KMS-11 (cell line): ENCODE measurements around the gene NDUFAF5.

Experiments used
- H2AFZ ChIP-seq: fragments of 200-600 bp; sonication (generic); 2 replicates; pipeline ENCODE4 v1.6.1; 2016; ENCODE audit warnings: antibody characterized with exemption, mixed run types, low read depth
- H3K27ac ChIP-seq: fragments of 200-600 bp; sonication (generic); 2 replicates; pipeline ENCODE4 v1.6.1; 2016; ENCODE audit warnings: mild to moderate bottlenecking, mixed run types
- H3K27me3 ChIP-seq: fragments of 200-600 bp; sonication (generic); 2 replicates; pipeline ENCODE4 v1.6.1; 2017; ENCODE audit warnings: mild to moderate bottlenecking, low read depth, mixed run types, moderate library complexity; ENCODE audit not compliant: insufficient read depth
- H3K36me3 ChIP-seq: fragments of 200-600 bp; sonication (generic); 2 replicates; pipeline ENCODE4 v1.6.1; 2017; ENCODE audit warnings: mild to moderate bottlenecking, mixed run types; ENCODE audit not compliant: insufficient read depth
- H3K4me1 ChIP-seq: fragments of 200-600 bp; sonication (generic); 2 replicates; pipeline ENCODE4 v1.6.1; 2016; ENCODE audit warnings: mild to moderate bottlenecking, low read depth, mixed run types; ENCODE audit not compliant: poor library complexity, severe bottlenecking
- H3K4me2 ChIP-seq: fragments of 200-600 bp; sonication (generic); 2 replicates; pipeline ENCODE4 v1.7.0; 2016; ENCODE audit warnings: mild to moderate bottlenecking, mixed run types
- H3K4me3 ChIP-seq: fragments of 200-600 bp; sonication (generic); IDR thresholded peaks from 2 replicates; pipeline ENCODE4 v1.6.1; 2017; ENCODE audit warnings: low read depth, low read length, mixed read lengths; ENCODE audit not compliant: insufficient read depth
- H3K79me2 ChIP-seq: fragments of 200-600 bp; sonication (generic); 2 replicates; pipeline ENCODE4 v1.6.1; 2016; ENCODE audit warnings: low read depth, mixed run types; ENCODE audit not compliant: insufficient read depth
- H3K9ac ChIP-seq: fragments of 200-600 bp; sonication (generic); 2 replicates; pipeline ENCODE4 v1.6.1; 2016; ENCODE audit warnings: mild to moderate bottlenecking, mixed run types
- H4K20me1 ChIP-seq: fragments of 200-600 bp; sonication (generic); 2 replicates; pipeline ENCODE4 v1.6.1; 2016; ENCODE audit warnings: mild to moderate bottlenecking, mixed run types; ENCODE audit not compliant: insufficient read depth
- CTCF ChIP-seq: fragments of 200-600 bp; sonication (generic); conservative IDR thresholded peaks from 2 replicates; pipeline ENCODE4 v1.6.1; 2017; ENCODE audit warnings: low read depth, mild to moderate bottlenecking, antibody characterized with exemption, low read length, moderate library complexity, mixed read lengths

Gene NDUFAF5

DNA sequence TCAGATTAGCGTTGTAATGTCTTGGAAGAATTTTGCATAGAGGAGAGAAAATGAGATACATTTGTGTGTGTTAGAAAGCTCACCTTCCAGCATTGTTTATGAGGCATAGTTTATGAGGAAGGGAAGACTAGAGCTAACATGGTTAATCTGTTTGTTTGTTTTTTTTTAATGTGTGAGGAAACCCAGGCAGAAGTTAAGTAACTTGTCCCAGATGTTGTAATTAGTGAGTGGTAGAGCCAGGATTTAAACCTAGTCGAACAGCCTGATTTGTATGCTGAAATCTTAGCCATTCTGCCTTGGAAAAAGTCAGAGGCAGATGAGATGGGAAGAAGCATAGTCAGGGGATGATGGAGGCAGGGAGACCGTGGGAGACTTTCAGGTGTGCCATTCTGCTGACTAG lies 29.1 kb downstream of the NDUFAF5 start:
- H3K27me3 ChIP-seq: no peaks in the 10 kb centered on the region
- no peak overlapping the region for H3K27ac ChIP-seq
- no peaks in the 10 kb centered on the region for H3K79me2 ChIP-seq
- peaks cover 5% of the 10 kb centered on the region for H3K4me1 ChIP-seq
- no peak overlapping the region for H2AFZ ChIP-seq
- H3K4me2 ChIP-seq: no peak overlapping the region
- no peaks in the 10 kb centered on the region for H3K36me3 ChIP-seq
- no peak overlapping the region for H3K9ac ChIP-seq
- no peak overlapping the region for H3K4me3 ChIP-seq
- no peaks in the 10 kb centered on the region for H4K20me1 ChIP-seq
- no peak for TF ChIP-seq CTCF

GRCh38 chr20:13814672-13815071 lies 29.8 kb downstream of the NDUFAF5 start:
- Histone ChIP-seq H2AFZ (no peak overlapping the region), H3K27ac (no peak overlapping the region), H3K4me3 (no peak overlapping the region), H3K9ac (no peak overlapping the region), H3K27me3 (no peaks in the 10 kb centered on the region), H3K36me3 (no peaks in the 10 kb centered on the region), H3K4me2 (no peak overlapping the region), H3K79me2 (no peaks in the 10 kb centered on the region), H4K20me1 (no peaks in the 10 kb centered on the region), H3K4me1 (peaks cover 5% of the 10 kb centered on the region)
- TF ChIP-seq CTCF: no peak

DNA sequence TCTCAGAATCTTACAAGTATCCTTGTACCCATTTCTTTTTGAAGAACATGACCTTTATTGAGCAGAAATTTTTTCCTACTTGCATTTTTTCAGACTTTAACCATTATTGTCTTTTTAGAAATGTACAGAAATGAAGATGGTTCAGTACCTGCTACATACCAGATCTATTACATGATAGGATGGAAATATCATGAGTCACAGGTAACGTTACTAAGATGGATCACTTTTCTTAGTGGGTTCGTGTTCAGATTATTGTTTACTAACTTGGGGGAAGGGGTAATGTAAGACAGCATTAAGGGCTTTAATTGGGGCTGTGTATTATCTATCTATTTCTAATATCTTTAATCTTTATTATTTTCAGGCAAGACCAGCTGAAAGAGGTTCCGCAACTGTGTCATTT lies 31.9 kb downstream of the NDUFAF5 start:
- Histone ChIP-seq H3K36me3 (no peaks in the 10 kb centered on the region), H3K9ac (no peak overlapping the region), H3K27ac (no peak overlapping the region), H2AFZ (no peak overlapping the region), H3K4me3 (no peak overlapping the region), H3K27me3 (no peaks in the 10 kb centered on the region), H3K79me2 (no peaks in the 10 kb centered on the region), H3K4me2 (no peak overlapping the region), H3K4me1 (peaks cover 5% of the 10 kb centered on the region), H4K20me1 (no peaks in the 10 kb centered on the region)
- TF ChIP-seq CTCF: no peak

GRCh38 chr20:13817342-13817741 lies 32.5 kb downstream of the NDUFAF5 start:
- H3K27me3 ChIP-seq: no peaks in the 10 kb centered on the region
- H3K79me2 ChIP-seq: no peaks in the 10 kb centered on the region
- peaks cover 3% of the 10 kb centered on the region for H3K4me1 ChIP-seq
- H2AFZ ChIP-seq: no peak overlapping the region
- H3K27ac ChIP-seq: no peak overlapping the region
- no peak overlapping the region for H3K4me2 ChIP-seq
- H3K36me3 ChIP-seq: no peaks in the 10 kb centered on the region
- no peak overlapping the region for H3K9ac ChIP-seq
- no peaks in the 10 kb centered on the region for H4K20me1 ChIP-seq
- TF ChIP-seq CTCF: no peak
- H3K4me3 ChIP-seq: no peak overlapping the region
